ENCODE measurements around the gene DRC7. TPM values are rescaled to one million over a fixed set of nuclear protein-coding genes. Genes with fewer than 3 reads are reported as not detected.

Gene DRC7
- total RNA-seq, 2 experiments from 2014 or later: not detected

- CTCF ChIA-PET: no interaction called here
- H3K27ac Mint-ChIP-seq: no peak overlapping the region
- H3K4me1 Mint-ChIP-seq: no peaks in the 10 kb centered on the region
- H3K27me3 Mint-ChIP-seq: no peaks in the 10 kb centered on the region
- DNase-seq: no peak
- H3K9me3 Mint-ChIP-seq: no peaks in the 10 kb centered on the region
- POLR2A ChIA-PET: no interaction called here
- H3K4me3 Mint-ChIP-seq: no peak overlapping the region
- H3K36me3 Mint-ChIP-seq (ENCODE audit: low read depth): no peaks in the 10 kb centered on the region
These were observed 31.2 kb upstream of the DRC7 start for GRCh38 chr16:57663436-57663835.

- no peak overlapping the region for H3K4me3 Mint-ChIP-seq
- H3K27me3 Mint-ChIP-seq: no peaks in the 10 kb centered on the region
- peak overlapping the region; percentile 22 for H3K27ac Mint-ChIP-seq
- ChIA-PET POLR2A (no interaction called here), CTCF (interaction anchor here (1.6 kb wide), 1 partner anchor 9 kb away, joined by 4 read pairs; no protein-coding TSS in a partner anchor)
- no peaks in the 10 kb centered on the region for H3K36me3 Mint-ChIP-seq (ENCODE audit: low read depth)
- DNase-seq: no peak
- H3K4me1 Mint-ChIP-seq: no peaks in the 10 kb centered on the region
- H3K9me3 Mint-ChIP-seq: no peaks in the 10 kb centered on the region
These were observed 30.5 kb upstream of the DRC7 start for GRCh38 chr16:57663917-57664661.

GRCh38 chr16:57664662-57665025 is 30.0 kb upstream of the DRC7 start:
- no peak overlapping the region for H3K4me3 Mint-ChIP-seq
- CTCF ChIA-PET: interaction anchor here (1.6 kb wide), 1 partner anchor 9 kb away, joined by 4 read pairs; no protein-coding TSS in a partner anchor
- H3K27me3 Mint-ChIP-seq: no peaks in the 10 kb centered on the region
- H3K27ac Mint-ChIP-seq: no peak overlapping the region
- no peaks in the 10 kb centered on the region for H3K4me1 Mint-ChIP-seq
- no peak for DNase-seq
- H3K9me3 Mint-ChIP-seq: no peaks in the 10 kb centered on the region
- no peaks in the 10 kb centered on the region for H3K36me3 Mint-ChIP-seq (ENCODE audit: low read depth)
- POLR2A ChIA-PET: no interaction called here

- Mint-ChIP-seq H3K9me3 (no peaks in the 10 kb centered on the region), H3K27me3 (peaks cover 3% of the 10 kb centered on the region), H3K27ac (no peak overlapping the region), H3K4me3 (no peak overlapping the region), H3K4me1 (no peaks in the 10 kb centered on the region), H3K36me3 (ENCODE audit: low read depth) (no peaks in the 10 kb centered on the region)
- no peak for DNase-seq
- POLR2A ChIA-PET: no interaction called here
- CTCF ChIA-PET: interaction anchor here (1.6 kb wide), 1 partner anchor 10 kb away, joined by 4 read pairs; no protein-coding TSS in a partner anchor
These were observed 29.1 kb upstream of the DRC7 start for GRCh38 chr16:57665541-57665940.

- no peaks in the 10 kb centered on the region for H3K9me3 Mint-ChIP-seq
- H3K27ac Mint-ChIP-seq: peak overlapping the region; percentile 31
- H3K36me3 Mint-ChIP-seq (ENCODE audit: low read depth): no peaks in the 10 kb centered on the region
- peaks cover 8% of the 10 kb centered on the region for H3K27me3 Mint-ChIP-seq
- no peaks in the 10 kb centered on the region for H3K4me1 Mint-ChIP-seq
- H3K4me3 Mint-ChIP-seq: no peak overlapping the region
- no peak for DNase-seq
- ChIA-PET CTCF (interaction anchor here (1.5 kb wide), 1 partner anchor 13 kb away, joined by 3 read pairs; no protein-coding TSS in a partner anchor), POLR2A (no interaction called here)
These were observed 28.1 kb upstream of the DRC7 start for GRCh38 chr16:57666353-57667047.

- H3K9me3 Mint-ChIP-seq: no peaks in the 10 kb centered on the region
- DNase-seq: no peak
- ChIA-PET POLR2A (no interaction called here), CTCF (interaction anchor here (0.7 to 1.5 kb wide), 4 partner anchors 13 to 31 kb away, joined by 3 to 5 read pairs (median 4); no protein-coding TSS in a partner anchor)
- no peaks in the 10 kb centered on the region for H3K4me1 Mint-ChIP-seq
- H3K27me3 Mint-ChIP-seq: peaks cover 10% of the 10 kb centered on the region
- H3K27ac Mint-ChIP-seq: no peak overlapping the region
- H3K36me3 Mint-ChIP-seq (ENCODE audit: low read depth): no peaks in the 10 kb centered on the region
- H3K4me3 Mint-ChIP-seq: no peak overlapping the region
These were observed 27.5 kb upstream of the DRC7 start for GRCh38 chr16:57667048-57667525.

GRCh38 chr16:57667526-57668262 is 26.9 kb upstream of the DRC7 start:
- H3K4me1 Mint-ChIP-seq: no peaks in the 10 kb centered on the region
- POLR2A ChIA-PET: no interaction called here
- H3K4me3 Mint-ChIP-seq: no peak overlapping the region
- CTCF ChIA-PET: interaction anchor here (0.7 to 2.4 kb wide), 5 partner anchors 14 to 32 kb away, joined by 3 to 6 read pairs (median 4); no protein-coding TSS in a partner anchor
- no peak for DNase-seq
- H3K9me3 Mint-ChIP-seq: no peaks in the 10 kb centered on the region
- no peak overlapping the region for H3K27ac Mint-ChIP-seq
- peaks cover 11% of the 10 kb centered on the region for H3K27me3 Mint-ChIP-seq
- H3K36me3 Mint-ChIP-seq (ENCODE audit: low read depth): no peaks in the 10 kb centered on the region

GRCh38 chr16:57668263-57668571 is 26.4 kb upstream of the DRC7 start, which contains the start of gene ADGRG3:
ADGRG3 (plus strand) TSS chr16:57668306; CDS start chr16:57668348, 42 bp downstream.
- CTCF ChIA-PET: interaction anchor here (2.4 kb wide), 1 partner anchor 20 kb away, joined by 6 read pairs; no protein-coding TSS in a partner anchor
- POLR2A ChIA-PET: no interaction called here
- Mint-ChIP-seq H3K4me1 (no peaks in the 10 kb centered on the region), H3K27ac (peak within 1 kb of the TSS; percentile 36), H3K27me3 (peaks cover 16% of the 10 kb centered on the region), H3K9me3 (no peaks in the 10 kb centered on the region), H3K36me3 (ENCODE audit: low read depth) (no peaks in the 10 kb centered on the region), H3K4me3 (no peak within 1 kb of the TSS)
- no peak for DNase-seq

GRCh38 chr16:57668630-57669475 is 25.8 kb upstream of the DRC7 start:
- no peaks in the 10 kb centered on the region for H3K36me3 Mint-ChIP-seq (ENCODE audit: low read depth)
- H3K4me1 Mint-ChIP-seq: no peaks in the 10 kb centered on the region

GRCh38 chr16:57669476-57670162 is 25.0 kb upstream of the DRC7 start:
- ChIA-PET POLR2A (no interaction called here), CTCF (interaction anchor here (2.4 kb wide), 1 partner anchor 21 kb away, joined by 6 read pairs; no protein-coding TSS in a partner anchor)
- Mint-ChIP-seq H3K27ac (no peak overlapping the region), H3K4me3 (no peak overlapping the region), H3K27me3 (peaks cover 25% of the 10 kb centered on the region), H3K4me1 (no peaks in the 10 kb centered on the region), H3K9me3 (no peaks in the 10 kb centered on the region), H3K36me3 (ENCODE audit: low read depth) (no peaks in the 10 kb centered on the region)
- DNase-seq: no peak

More at GRCh38 chr16:57668630-57669475, 25.8 kb upstream of the DRC7 start:
- Mint-ChIP-seq H3K27me3 (peaks cover 22% of the 10 kb centered on the region), H3K9me3 (no peaks in the 10 kb centered on the region), H3K27ac (peak overlapping the region; percentile 36), H3K4me3 (no peak overlapping the region)
- ChIA-PET CTCF (interaction anchor here (2.4 kb wide), 1 partner anchor 20 kb away, joined by 6 read pairs; no protein-coding TSS in a partner anchor), POLR2A (no interaction called here)
- DNase-seq: no peak

- ChIA-PET POLR2A (no interaction called here), CTCF (interaction anchor here (1.5 to 2.7 kb wide), 2 partner anchors 21 to 65 kb away, joined by 3 to 10 read pairs; partner anchors contain the start of gene KATNB1)
- Mint-ChIP-seq H3K9me3 (no peaks in the 10 kb centered on the region), H3K4me1 (no peaks in the 10 kb centered on the region), H3K27ac (no peak overlapping the region), H3K36me3 (ENCODE audit: low read depth) (no peaks in the 10 kb centered on the region), H3K27me3 (peaks cover 27% of the 10 kb centered on the region), H3K4me3 (no peak overlapping the region)
- DNase-seq: no peak
These were observed 24.4 kb upstream of the DRC7 start for GRCh38 chr16:57670196-57670595.
